H1 (cell line): ENCODE results near the gene PSMD3. TPM values are rescaled to one million over a fixed set of nuclear protein-coding genes. Genes with fewer than 3 reads are reported as not detected.
A peak's percentile ranks its signal among the peaks of the same experiment; 100 is the strongest.

ENCODE experiments used
- CTCF ChIA-PET: fragments of 300-600 bp; sonication (Branson Sonifier 250); formaldehyde crosslinking; loops from one replicate; lab custom pipeline; 2021; ENCODE audit not compliant: partially characterized antibody; lab: Charles Lee
- POLR2A ChIA-PET: fragments of 300-600 bp; sonication (Branson Sonifier 250); formaldehyde crosslinking; loops from one replicate; lab custom pipeline; 2021; ENCODE audit warnings: inconsistent platforms; ENCODE audit not compliant: partially characterized antibody; lab: Charles Lee
- DNase-seq, 2 experiments: peaks; one replicate each; pipeline versions ENCODE4 v3.0.0 to v3.0.0-alpha.2; 2010 to 2022; ENCODE audit warnings: low spot score in 2 of 2, low read depth in 1 of 2, mixed read lengths in 1 of 2
- FAIRE-seq: peaks from 2 replicates; lab custom pipeline; 2011; peaks lifted over from hg19 to GRCh38; lab: Jason Lieb, UNC
- H2AFZ ChIP-seq: 2 replicates; pipeline ENCODE4 v1.8.1; 2012; ENCODE audit warnings: low read length, inconsistent platforms
- H2AK5ac ChIP-seq: 2 replicates; pipeline ENCODE4 v1.6.1; 2013; ENCODE audit warnings: low read depth, low read length
- H2BK120ac ChIP-seq: replicated peaks from 2 replicates; pipeline ENCODE3; 2013; ENCODE audit warnings: low read depth, low read length, inconsistent platforms
- H2BK12ac ChIP-seq: 2 replicates; pipeline ENCODE4 v1.6.1; 2013; ENCODE audit warnings: low read depth, low read length
- H2BK15ac ChIP-seq: 2 replicates; pipeline ENCODE4 v1.6.1; 2013; ENCODE audit warnings: low read length
- H2BK20ac ChIP-seq: 2 replicates; pipeline ENCODE4 v1.6.1; 2013; ENCODE audit warnings: low read length
- H2BK5ac ChIP-seq: 2 replicates; pipeline ENCODE4 v1.6.1; 2013; ENCODE audit warnings: low read depth, low read length
- H3K14ac ChIP-seq: 2 replicates; pipeline ENCODE4 v1.6.1; 2013; ENCODE audit warnings: inconsistent platforms; ENCODE audit not compliant: insufficient read length
- H3K18ac ChIP-seq: 2 replicates; pipeline ENCODE4 v1.6.1; 2013; ENCODE audit warnings: low read length; ENCODE audit errors: extremely low read depth
- H3K23ac ChIP-seq: 2 replicates; pipeline ENCODE4 v1.6.1; 2013; ENCODE audit warnings: inconsistent platforms; ENCODE audit not compliant: insufficient read length
- H3K23me2 ChIP-seq: 2 replicates; pipeline ENCODE4 v1.6.1; 2013; ENCODE audit warnings: low read depth, low read length
- H3K27ac ChIP-seq: 2 replicates; pipeline ENCODE4 v1.6.1; 2011; ENCODE audit warnings: low read depth, low read length, inconsistent platforms
- H3K27me3 ChIP-seq, 4 experiments: replicated peaks in 1 of 4; 1 replicate in 1 of 4; 2 replicates in 3 of 4; pipeline versions ENCODE4 v1.6.1 to v1.8.1; 2011 to 2013; ENCODE audit warnings: low read length in 3 of 4, mild to moderate bottlenecking in 3 of 4, inconsistent platforms in 2 of 4, mixed read lengths in 2 of 4, moderate library complexity in 1 of 4; ENCODE audit not compliant: control insufficient read depth in 3 of 4, insufficient read depth in 3 of 4; ENCODE audit errors: extremely low read depth in 1 of 4
- H3K36me3 ChIP-seq, 4 experiments: 2 replicates each; pipeline versions ENCODE4 v1.6.1 to v1.8.1; 2011 to 2013; ENCODE audit warnings: mild to moderate bottlenecking in 4 of 4, low read length in 3 of 4, moderate library complexity in 2 of 4, control low read depth in 1 of 4, inconsistent platforms in 1 of 4; ENCODE audit not compliant: insufficient read depth in 4 of 4, control insufficient read depth in 2 of 4
- H3K4ac ChIP-seq: replicated peaks from 2 replicates; pipeline ENCODE3; 2013; ENCODE audit warnings: low read length, low read depth, mixed read lengths, inconsistent platforms; ENCODE audit not compliant: insufficient read length
- H3K4me1 ChIP-seq, 4 experiments: replicated peaks in 1 of 4; 1 replicate in 1 of 4; 2 replicates in 3 of 4; pipeline versions ENCODE4 v1.6.1 to v1.8.1; 2011 to 2013; ENCODE audit warnings: low read length in 3 of 4, inconsistent platforms in 2 of 4, mixed read lengths in 1 of 4; ENCODE audit not compliant: insufficient read depth in 4 of 4, control insufficient read depth in 3 of 4
- H3K4me2 ChIP-seq, 2 experiments: 2 replicates each; pipeline versions ENCODE4 v1.6.1 to v1.8.1; 2011 to 2013; ENCODE audit warnings: low read depth in 2 of 2, low read length in 2 of 2, control low read depth in 1 of 2, inconsistent platforms in 1 of 2, mild to moderate bottlenecking in 1 of 2; ENCODE audit not compliant: insufficient read depth in 1 of 2
- H3K4me3 ChIP-seq, 4 experiments: fragments of 200-600, 300-600 bp in 1 of 4; sonication (generic), shearing (Covaris generic), sonication (Bioruptor Twin) in 1 of 4; 2 replicates each; pipeline versions ENCODE4 v1.5.1 to v1.8.1; 2011 to 2016; ENCODE audit warnings: low read length in 4 of 4, low read depth in 3 of 4, control low read depth in 2 of 4, inconsistent platforms in 2 of 4, mild to moderate bottlenecking in 2 of 4, mixed read lengths in 1 of 4, moderate library complexity in 1 of 4; ENCODE audit not compliant: insufficient read depth in 2 of 4; ENCODE audit errors: extremely low read depth in 1 of 4
- H3K56ac ChIP-seq: replicated peaks from 2 replicates; pipeline ENCODE3; 2013; ENCODE audit warnings: low read depth, mild to moderate bottlenecking, mixed read lengths, low read length, inconsistent platforms; ENCODE audit not compliant: insufficient read length
- H3K79me1 ChIP-seq: 2 replicates; pipeline ENCODE4 v1.6.1; 2013; ENCODE audit warnings: low read depth, low read length, control low read depth
- H3K79me2 ChIP-seq, 2 experiments: 2 replicates each; pipeline versions ENCODE4 v1.6.1 to v1.8.1; 2012 to 2013; ENCODE audit warnings: low read length in 2 of 2, mild to moderate bottlenecking in 2 of 2, inconsistent platforms in 1 of 2; ENCODE audit not compliant: insufficient read depth in 2 of 2, control insufficient read depth in 1 of 2
- H3K9ac ChIP-seq, 4 experiments: replicated peaks in 1 of 4; 1 replicate in 1 of 4; 2 replicates in 3 of 4; pipeline versions ENCODE4 v1.6.1 to v1.8.1; 2011 to 2013; ENCODE audit warnings: low read depth in 3 of 4, low read length in 3 of 4, control low read depth in 2 of 4, mild to moderate bottlenecking in 2 of 4, moderate library complexity in 2 of 4, inconsistent platforms in 1 of 4; ENCODE audit errors: extremely low read depth in 1 of 4
- H3K9me3 ChIP-seq, 2 experiments: 2 replicates each; pipeline versions ENCODE4 v1.6.1 to v1.8.1; 2012 to 2013; ENCODE audit warnings: mild to moderate bottlenecking in 2 of 2, moderate library complexity in 2 of 2, control low read depth in 1 of 2, inconsistent platforms in 1 of 2, low read depth in 1 of 2, low read length in 1 of 2, mixed read lengths in 1 of 2; ENCODE audit not compliant: insufficient read depth in 2 of 2
- H4K20me1 ChIP-seq, 2 experiments: replicated peaks in 1 of 2; 2 replicates each; pipeline versions ENCODE3 to v1.8.1; 2011 to 2013; ENCODE audit warnings: inconsistent platforms in 2 of 2, low read length in 2 of 2, mild to moderate bottlenecking in 1 of 2; ENCODE audit not compliant: insufficient read depth in 2 of 2, control insufficient read depth in 1 of 2
- H4K5ac ChIP-seq: 2 replicates; pipeline ENCODE4 v1.6.1; 2013; ENCODE audit warnings: low read length, low read depth, mixed read lengths, inconsistent platforms; ENCODE audit not compliant: insufficient read length
- H4K8ac ChIP-seq: 2 replicates; pipeline ENCODE4 v1.8.0; 2013; ENCODE audit warnings: mild to moderate bottlenecking, moderate library complexity, low read length, inconsistent platforms; ENCODE audit not compliant: insufficient read depth; ENCODE audit errors: extremely low read depth
- H4K91ac ChIP-seq: replicated peaks from 2 replicates; pipeline ENCODE3; 2013; ENCODE audit warnings: low read length, mixed read lengths, inconsistent platforms; ENCODE audit not compliant: insufficient read length
- CTBP2 ChIP-seq: IDR thresholded peaks from 2 replicates; pipeline ENCODE4 v1.7.0; 2011; ENCODE audit warnings: borderline replicate concordance, mild to moderate bottlenecking, moderate library complexity, mixed read lengths, low read length; ENCODE audit not compliant: insufficient read depth, insufficient read length
- CTCF ChIP-seq, 3 experiments: IDR thresholded peaks; 1 replicate in 2 of 3; 2 replicates in 1 of 3; pipeline versions ENCODE4 v1.5.1 to v1.6.1; 2011; ENCODE audit warnings: low read length in 3 of 3, mild to moderate bottlenecking in 3 of 3, inconsistent platforms in 2 of 3, low read depth in 1 of 3, moderate library complexity in 1 of 3; ENCODE audit not compliant: insufficient read depth in 1 of 3; ENCODE audit errors: control extremely low read depth in 1 of 3
- GABPA ChIP-seq: IDR thresholded peaks from 2 replicates; pipeline ENCODE4 v1.6.1; 2011; ENCODE audit warnings: mild to moderate bottlenecking, low read length, moderate library complexity, borderline replicate concordance; ENCODE audit not compliant: insufficient read depth
- RAD21 ChIP-seq, 2 experiments: IDR thresholded peaks in 1 of 2; conservative IDR thresholded peaks in 1 of 2; 2 replicates each; pipeline ENCODE4 v1.6.1; 2011; ENCODE audit warnings: low read depth in 2 of 2, low read length in 2 of 2, improper control_type of control experiment in 1 of 2, inconsistent platforms in 1 of 2, mild to moderate bottlenecking in 1 of 2, moderate library complexity in 1 of 2
- SIX5 ChIP-seq: IDR thresholded peaks from 2 replicates; pipeline ENCODE4 v1.6.1; 2011; ENCODE audit warnings: mild to moderate bottlenecking, low read depth, low read length
- TAF1 ChIP-seq: IDR thresholded peaks from 2 replicates; pipeline ENCODE4 v1.6.1; 2011; ENCODE audit warnings: mild to moderate bottlenecking, low read depth, low read length
- YY1 ChIP-seq: IDR thresholded peaks from 2 replicates; pipeline ENCODE4 v1.6.1; 2011; ENCODE audit warnings: low read depth, mild to moderate bottlenecking, low read length
- ZNF274 ChIP-seq: IDR thresholded peaks from 2 replicates; pipeline ENCODE4 v1.7.0; 2012; ENCODE audit warnings: low read length, borderline replicate concordance; ENCODE audit errors: extremely low read depth
- WGBS, 2 experiments: shearing (Covaris generic) in 1 of 2; methylation state at CpG; one replicate each; pipeline versions ENCODE4 v1.1.6 to v1.1.7; 2013 to 2015; ENCODE audit warnings: low lambda C conversion rate in 2 of 2, mixed read lengths in 2 of 2, inconsistent platforms in 1 of 2, low coverage in 1 of 2, missing lambda C conversion rate in 1 of 2; ENCODE audit not compliant: insufficient replicate concordance in 2 of 2, insufficient coverage in 1 of 2, insufficient read length in 1 of 2; ENCODE audit errors: extremely low coverage in 1 of 2, missing lambda C conversion rate in 1 of 2; 5-methylcytosine and 5-hydroxymethylcytosine counted together
- polyA plus RNA-seq, 7 experiments: library from polyadenylated mRNA; depleted of rRNA in 3 of 7; stranded (reverse) in 5 of 7; unstranded in 2 of 7; fragments of >200 nt in 5 of 7; fragments of 200-250 nt in 2 of 7; gene quantifications; 1 replicate in 5 of 7; 2 replicates in 1 of 7; 4 replicates in 1 of 7; pipeline versions ENCODE4 v1.2.1 to v1.2.3, GENCODE V29; 2011 to 2013; ENCODE audit warnings: missing spikeins in 2 of 7, mixed read lengths in 2 of 7
- total RNA-seq: library from RNA; stranded (reverse); fragmentation: NEBNext Ultra II Directional; extraction: Animal tissue kit (Norgen Biotek cat#: 25700); gene quantifications from 2 replicates; pipeline ENCODE4 v1.2.1, GENCODE V29; 2021

Gene PSMD3
- total and polyA plus RNA-seq, 2 of the 8 experiments (the other 6 are each of a cell fraction or from before 2014, with no cell fraction given), result 151 to 198 TPM

DNA sequence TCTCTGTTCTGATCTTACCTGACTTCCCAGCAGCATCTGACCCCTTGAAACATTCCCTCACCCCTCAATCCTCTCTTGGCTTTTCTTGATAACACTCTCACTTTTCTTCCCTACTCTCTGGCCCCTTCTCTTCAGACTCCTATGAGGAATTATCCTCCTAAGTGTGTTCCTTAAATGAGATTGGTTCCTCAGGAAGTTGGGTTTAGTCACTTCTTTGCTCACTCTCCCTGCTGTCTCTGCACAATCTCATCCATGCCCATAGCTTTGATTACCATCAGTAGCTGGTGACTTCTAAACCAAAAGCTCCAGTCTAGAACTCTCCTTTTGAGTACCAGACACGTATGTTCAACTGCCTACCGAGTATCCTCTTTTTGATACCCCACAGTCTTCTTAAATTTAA is 60.6 kb downstream of the PSMD3 start:
- Histone ChIP-seq H3K36me3 (peaks cover 0 to 3% (median 0%) of the 10 kb centered on the region in 4 experiments; a peak in 1 of 8 replicates), H2BK120ac (no peak overlapping the region), H3K56ac (peak overlapping the region; percentile 56), H3K79me2 (no peaks in the 10 kb centered on the region), H3K23ac (no peak overlapping the region), H3K18ac (no peak overlapping the region), H4K20me1 (no peaks in the 10 kb centered on the region), H4K5ac (no peak overlapping the region), H3K23me2 (no peaks in the 10 kb centered on the region), H3K4me2 (no peak overlapping the region), H2BK20ac (no peak overlapping the region), H3K9ac (no peak overlapping the region), H2BK5ac (no peak overlapping the region), H2AFZ (no peak overlapping the region), H3K4ac (no peak overlapping the region), H2BK15ac (no peak overlapping the region), H3K4me1 (peaks cover 0 to 6% (median 2%) of the 10 kb centered on the region in 4 experiments; a peak in 2 of 7 replicates), H3K27me3 (no peaks in the 10 kb centered on the region), H3K27ac (no peak overlapping the region), H2BK12ac (no peak overlapping the region), H3K9me3 (no peaks in the 10 kb centered on the region), H3K14ac (no peak overlapping the region), H2AK5ac (no peak overlapping the region), H4K8ac (no peak overlapping the region), H3K79me1 (no peaks in the 10 kb centered on the region), H4K91ac (no peak overlapping the region), H3K4me3 (no peak overlapping the region)
- POLR2A ChIA-PET, result interaction anchor here (1.1 to 1.8 kb wide), 6 partner anchors 9 to 27 kb away, joined by 3 to 8 read pairs (median 4); partner anchors contain the start of genes CSF3 and MED24
- CTCF ChIA-PET, result interaction anchor here (1.0 to 29.7 kb wide), 5 partner anchors 23 to 49 kb away, joined by 3 to 876 read pairs (median 5); partner anchors contain the start of genes MED24 and THRA
- 96% methylated on average over 2 of the region's 2 CpGs; no CpG with 5 or more reads in 1 of the 2 experiments for WGBS, 2 experiments
- DNase-seq (no peak), FAIRE-seq (no peak)
- TF ChIP-seq TAF1 (no peak), ZNF274 (no peak), SIX5 (no peak), CTCF (IDR thresholded peaks at IDR 0.05; ENCODE audit: control extremely low read depth in 1 of 3, insufficient read depth in 1 of 3, low read depth in 1 of 3, low read length in 3 of 3) (no peak), CTBP2 (no peak), GABPA (no peak), RAD21 (IDR thresholded peaks at IDR 0.05 in 1 of 2, conservative IDR thresholded peaks at IDR 0.05 in 1 of 2; ENCODE audit: low read depth in 2 of 2, low read length in 2 of 2) (no peak), YY1 (no peak)
